HepG2 (cell line): Measurements from ENCODE around the gene M1AP. TPM values are rescaled to one million over a fixed set of nuclear protein-coding genes. Genes with fewer than 3 reads are reported as not detected.
A peak's percentile ranks its signal among the peaks of the same experiment; 100 is the strongest.

Source experiments
- FLYWCH1 ChIP-seq: sonication (generic); formaldehyde crosslinking; IDR thresholded peaks from 2 replicates; pipeline ENCODE4 v1.8.1; 2023; ENCODE audit warnings: mild to moderate bottlenecking, missing genetic modification reagents
- FOXK1 ChIP-seq: sonication (generic); formaldehyde crosslinking; IDR thresholded peaks from 2 replicates; pipeline ENCODE4 v1.4.0; 2020; ENCODE audit warnings: low read depth, missing genetic modification reagents, borderline replicate concordance
- GABPA ChIP-seq, 2 experiments: IDR thresholded peaks; 2 replicates each; pipeline ENCODE4 v1.6.1; 2011 to 2016; ENCODE audit warnings: low read depth in 2 of 2, low read length in 1 of 2, missing biosample characterization in 1 of 2, missing genetic modification characterization in 1 of 2
- JUN ChIP-seq: sonication (generic); formaldehyde crosslinking; IDR thresholded peaks from 2 replicates; pipeline ENCODE4 v1.4.0; 2020; ENCODE audit warnings: mild to moderate bottlenecking, missing genetic modification reagents
- KDM5B ChIP-seq: sonication (generic); formaldehyde crosslinking; IDR thresholded peaks from 2 replicates; pipeline ENCODE4 v1.4.0; 2020; ENCODE audit warnings: missing genetic modification reagents, mild to moderate bottlenecking, borderline replicate concordance
- MXD4 ChIP-seq: IDR thresholded peaks from 2 replicates; pipeline ENCODE4 v1.6.1; 2016; ENCODE audit warnings: mild to moderate bottlenecking, missing biosample characterization, missing genetic modification reagents
- NKX3-1 ChIP-seq: sonication (generic); formaldehyde crosslinking; IDR thresholded peaks from 2 replicates; pipeline ENCODE4 v1.5.0; 2020; ENCODE audit warnings: missing genetic modification reagents
- PAX8 ChIP-seq: sonication (generic); formaldehyde crosslinking; IDR thresholded peaks from 2 replicates; pipeline ENCODE4 v1.8.0; 2022; ENCODE audit warnings: mild to moderate bottlenecking, missing genetic modification reagents, borderline replicate concordance
- ZFP82 ChIP-seq: sonication (generic); formaldehyde crosslinking; IDR thresholded peaks from 2 replicates; pipeline ENCODE4 v1.5.1; 2020; ENCODE audit warnings: mild to moderate bottlenecking, missing genetic modification reagents, borderline replicate concordance
- ZNF24 ChIP-seq: fragments of 450-650 bp; IDR thresholded peaks from 2 replicates; pipeline ENCODE4 v1.6.1; 2017; ENCODE audit warnings: antibody characterized with exemption, mild to moderate bottlenecking
- ZNF709 ChIP-seq: sonication (generic); formaldehyde crosslinking; IDR thresholded peaks from 2 replicates; pipeline ENCODE4 v1.5.0; 2020; ENCODE audit warnings: mild to moderate bottlenecking, missing genetic modification reagents
- ZSCAN21 ChIP-seq: sonication (generic); formaldehyde crosslinking; IDR thresholded peaks from 2 replicates; pipeline ENCODE4 v1.8.0; 2022; ENCODE audit warnings: mild to moderate bottlenecking, missing genetic modification reagents, moderate library complexity, borderline replicate concordance
- polyA plus RNA-seq, 8 experiments: library from polyadenylated mRNA; depleted of rRNA in 3 of 8; stranded (reverse) in 7 of 8; unstranded in 1 of 8; fragments of >200 nt; fragmentation: Illumina TruSeq in 4 of 8; extraction: Trizol in 4 of 8; gene quantifications; 2 replicates each; pipeline versions ENCODE4 v1.2.1 to v1.2.3, GENCODE V29; 2011 to 2016; ENCODE audit warnings: low read depth in 4 of 8, missing spikeins in 1 of 8, mixed read lengths in 1 of 8; ENCODE audit not compliant: insufficient read depth in 1 of 8
- total RNA-seq, 5 experiments: library from RNA; depleted of rRNA; stranded (reverse); fragments of >200 nt; fragmentation: Illumina TruSeq; extraction: Trizol; gene quantifications; 2 replicates each; pipeline ENCODE4 v1.2.3, GENCODE V29; 2016; ENCODE audit warnings: low read depth in 1 of 5
- TF ChIP-seq, protein P1 (sequence below): sonication (generic); formaldehyde crosslinking; IDR thresholded peaks from 2 replicates; pipeline ENCODE4 v1.4.0; 2020; ENCODE audit warnings: missing genetic modification reagents
- TF ChIP-seq, protein P2 (sequence below): sonication (generic); formaldehyde crosslinking; IDR thresholded peaks from 2 replicates; pipeline ENCODE4 v1.4.0; 2020; ENCODE audit warnings: mild to moderate bottlenecking, missing genetic modification reagents
- TF ChIP-seq, protein P3 (sequence below): IDR thresholded peaks from 2 replicates; pipeline ENCODE4 v1.6.1; 2012; ENCODE audit warnings: low read length, improper control_type of control experiment
- TF ChIP-seq, protein P4 (sequence below): sonication (generic); formaldehyde crosslinking; IDR thresholded peaks from 2 replicates; pipeline ENCODE4 v1.8.1; 2023; ENCODE audit warnings: missing genetic modification reagents, mild to moderate bottlenecking, borderline replicate concordance
- TF ChIP-seq, protein P5 (sequence below): sonication (generic); formaldehyde crosslinking; IDR thresholded peaks from 2 replicates; pipeline ENCODE4 v1.4.0; 2020; ENCODE audit warnings: missing genetic modification reagents, borderline replicate concordance

The M1AP gene
- total and polyA plus RNA-seq, 2 of the 13 experiments (the other 11 are each of a cell fraction or from before 2014, with no cell fraction given) = not detected

DNA sequence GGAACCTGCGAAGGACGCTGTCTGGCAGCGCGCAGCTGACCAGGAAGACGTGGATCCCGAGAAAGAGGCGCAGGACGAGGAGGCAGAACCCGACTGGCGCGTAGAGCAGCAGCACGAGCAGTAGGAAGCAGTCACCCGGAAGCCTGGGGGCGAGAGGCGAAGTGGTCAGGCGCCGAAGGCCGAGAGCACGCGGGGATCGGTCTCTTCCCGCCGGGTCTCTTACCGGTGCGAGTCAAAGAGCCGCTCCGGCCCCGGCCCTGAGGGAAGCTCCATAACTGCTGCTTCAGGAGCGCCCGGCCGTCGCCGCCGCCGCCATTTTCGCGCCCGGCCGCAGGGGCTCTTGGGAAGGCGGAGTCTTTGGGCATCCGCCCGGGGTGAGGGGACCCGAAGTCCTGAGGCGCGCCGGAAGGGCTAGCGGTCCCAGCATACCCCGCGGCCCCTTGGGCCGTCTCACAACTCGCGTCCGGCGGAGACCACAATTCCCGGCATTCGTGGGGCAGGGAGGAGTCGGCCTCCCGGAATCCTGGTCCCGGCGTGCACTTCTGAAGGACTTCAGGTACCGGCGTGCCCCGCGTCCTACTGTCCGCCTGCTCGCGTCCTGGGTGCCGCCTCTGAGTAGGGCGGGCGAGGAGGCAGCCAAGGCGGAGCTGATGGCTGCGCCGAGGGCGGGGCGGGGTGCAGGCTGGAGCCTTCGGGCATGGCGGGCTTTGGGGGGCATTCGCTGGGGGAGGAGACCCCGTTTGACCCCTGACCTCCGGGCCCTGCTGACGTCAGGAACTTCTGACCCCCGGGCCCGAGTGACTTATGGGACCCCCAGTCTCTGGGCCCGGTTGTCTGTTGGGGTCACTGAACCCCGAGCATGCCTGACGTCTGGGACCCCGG lies 118.5 kb downstream of the M1AP start, which contains the start of the genes AUP1 and HTRA2 (continued):
- TF ChIP-seq, protein P1, sequence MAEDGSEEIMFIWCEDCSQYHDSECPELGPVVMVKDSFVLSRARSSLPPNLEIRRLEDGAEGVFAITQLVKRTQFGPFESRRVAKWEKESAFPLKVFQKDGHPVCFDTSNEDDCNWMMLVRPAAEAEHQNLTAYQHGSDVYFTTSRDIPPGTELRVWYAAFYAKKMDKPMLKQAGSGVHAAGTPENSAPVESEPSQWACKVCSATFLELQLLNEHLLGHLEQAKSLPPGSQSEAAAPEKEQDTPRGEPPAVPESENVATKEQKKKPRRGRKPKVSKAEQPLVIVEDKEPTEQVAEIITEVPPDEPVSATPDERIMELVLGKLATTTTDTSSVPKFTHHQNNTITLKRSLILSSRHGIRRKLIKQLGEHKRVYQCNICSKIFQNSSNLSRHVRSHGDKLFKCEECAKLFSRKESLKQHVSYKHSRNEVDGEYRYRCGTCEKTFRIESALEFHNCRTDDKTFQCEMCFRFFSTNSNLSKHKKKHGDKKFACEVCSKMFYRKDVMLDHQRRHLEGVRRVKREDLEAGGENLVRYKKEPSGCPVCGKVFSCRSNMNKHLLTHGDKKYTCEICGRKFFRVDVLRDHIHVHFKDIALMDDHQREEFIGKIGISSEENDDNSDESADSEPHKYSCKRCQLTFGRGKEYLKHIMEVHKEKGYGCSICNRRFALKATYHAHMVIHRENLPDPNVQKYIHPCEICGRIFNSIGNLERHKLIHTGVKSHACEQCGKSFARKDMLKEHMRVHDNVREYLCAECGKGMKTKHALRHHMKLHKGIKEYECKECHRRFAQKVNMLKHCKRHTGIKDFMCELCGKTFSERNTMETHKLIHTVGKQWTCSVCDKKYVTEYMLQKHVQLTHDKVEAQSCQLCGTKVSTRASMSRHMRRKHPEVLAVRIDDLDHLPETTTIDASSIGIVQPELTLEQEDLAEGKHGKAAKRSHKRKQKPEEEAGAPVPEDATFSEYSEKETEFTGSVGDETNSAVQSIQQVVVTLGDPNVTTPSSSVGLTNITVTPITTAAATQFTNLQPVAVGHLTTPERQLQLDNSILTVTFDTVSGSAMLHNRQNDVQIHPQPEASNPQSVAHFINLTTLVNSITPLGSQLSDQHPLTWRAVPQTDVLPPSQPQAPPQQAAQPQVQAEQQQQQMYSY (CRISPR knock-in tag) = peak; percentile 62
- TF ChIP-seq NKX3-1 (0 out of 2 replicates have a peak, but pooled peaks have one; percentile 31), KDM5B (CRISPR knock-in tag) (peak; percentile 80; the same call in 1 of the 2 replicates), PAX8 (CRISPR knock-in tag) (peak; percentile 25; the same call in 1 of the 2 replicates), ZNF24 (no peak), ZSCAN21 (CRISPR knock-in tag) (peak; percentile 58), JUN (CRISPR knock-in tag) (peak; percentile 49; the same call in 1 of the 2 replicates), ZNF709 (peak; percentile 36; the same call in 1 of the 2 replicates), FOXK1 (CRISPR knock-in tag) (peak; percentile 76), ZFP82 (CRISPR knock-in tag) (peak; percentile 86), FLYWCH1 (0 out of 2 replicates have a peak, but pooled peaks have one; percentile 13), GABPA (IDR thresholded peaks at IDR 0.05; ENCODE audit: low read depth, low read length) (peak; percentile 87), GABPA (CRISPR knock-in tag; IDR thresholded peaks at IDR 0.05; ENCODE audit: low read depth) (peak; percentile 93), MXD4 (peak; percentile 53; the same call in 1 of the 2 replicates)
- TF ChIP-seq, protein P2, sequence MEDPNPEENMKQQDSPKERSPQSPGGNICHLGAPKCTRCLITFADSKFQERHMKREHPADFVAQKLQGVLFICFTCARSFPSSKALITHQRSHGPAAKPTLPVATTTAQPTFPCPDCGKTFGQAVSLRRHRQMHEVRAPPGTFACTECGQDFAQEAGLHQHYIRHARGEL (CRISPR knock-in tag) = peak; percentile 88
- TF ChIP-seq, protein P3, sequence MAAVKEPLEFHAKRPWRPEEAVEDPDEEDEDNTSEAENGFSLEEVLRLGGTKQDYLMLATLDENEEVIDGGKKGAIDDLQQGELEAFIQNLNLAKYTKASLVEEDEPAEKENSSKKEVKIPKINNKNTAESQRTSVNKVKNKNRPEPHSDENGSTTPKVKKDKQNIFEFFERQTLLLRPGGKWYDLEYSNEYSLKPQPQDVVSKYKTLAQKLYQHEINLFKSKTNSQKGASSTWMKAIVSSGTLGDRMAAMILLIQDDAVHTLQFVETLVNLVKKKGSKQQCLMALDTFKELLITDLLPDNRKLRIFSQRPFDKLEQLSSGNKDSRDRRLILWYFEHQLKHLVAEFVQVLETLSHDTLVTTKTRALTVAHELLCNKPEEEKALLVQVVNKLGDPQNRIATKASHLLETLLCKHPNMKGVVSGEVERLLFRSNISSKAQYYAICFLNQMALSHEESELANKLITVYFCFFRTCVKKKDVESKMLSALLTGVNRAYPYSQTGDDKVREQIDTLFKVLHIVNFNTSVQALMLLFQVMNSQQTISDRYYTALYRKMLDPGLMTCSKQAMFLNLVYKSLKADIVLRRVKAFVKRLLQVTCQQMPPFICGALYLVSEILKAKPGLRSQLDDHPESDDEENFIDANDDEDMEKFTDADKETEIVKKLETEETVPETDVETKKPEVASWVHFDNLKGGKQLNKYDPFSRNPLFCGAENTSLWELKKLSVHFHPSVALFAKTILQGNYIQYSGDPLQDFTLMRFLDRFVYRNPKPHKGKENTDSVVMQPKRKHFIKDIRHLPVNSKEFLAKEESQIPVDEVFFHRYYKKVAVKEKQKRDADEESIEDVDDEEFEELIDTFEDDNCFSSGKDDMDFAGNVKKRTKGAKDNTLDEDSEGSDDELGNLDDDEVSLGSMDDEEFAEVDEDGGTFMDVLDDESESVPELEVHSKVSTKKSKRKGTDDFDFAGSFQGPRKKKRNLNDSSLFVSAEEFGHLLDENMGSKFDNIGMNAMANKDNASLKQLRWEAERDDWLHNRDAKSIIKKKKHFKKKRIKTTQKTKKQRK = no peak
- TF ChIP-seq, protein P4, sequence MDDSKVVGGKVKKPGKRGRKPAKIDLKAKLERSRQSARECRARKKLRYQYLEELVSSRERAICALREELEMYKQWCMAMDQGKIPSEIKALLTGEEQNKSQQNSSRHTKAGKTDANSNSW (CRISPR knock-in tag) = peak; percentile 39; the same call in 1 of the 2 replicates
- TF ChIP-seq, protein P5, sequence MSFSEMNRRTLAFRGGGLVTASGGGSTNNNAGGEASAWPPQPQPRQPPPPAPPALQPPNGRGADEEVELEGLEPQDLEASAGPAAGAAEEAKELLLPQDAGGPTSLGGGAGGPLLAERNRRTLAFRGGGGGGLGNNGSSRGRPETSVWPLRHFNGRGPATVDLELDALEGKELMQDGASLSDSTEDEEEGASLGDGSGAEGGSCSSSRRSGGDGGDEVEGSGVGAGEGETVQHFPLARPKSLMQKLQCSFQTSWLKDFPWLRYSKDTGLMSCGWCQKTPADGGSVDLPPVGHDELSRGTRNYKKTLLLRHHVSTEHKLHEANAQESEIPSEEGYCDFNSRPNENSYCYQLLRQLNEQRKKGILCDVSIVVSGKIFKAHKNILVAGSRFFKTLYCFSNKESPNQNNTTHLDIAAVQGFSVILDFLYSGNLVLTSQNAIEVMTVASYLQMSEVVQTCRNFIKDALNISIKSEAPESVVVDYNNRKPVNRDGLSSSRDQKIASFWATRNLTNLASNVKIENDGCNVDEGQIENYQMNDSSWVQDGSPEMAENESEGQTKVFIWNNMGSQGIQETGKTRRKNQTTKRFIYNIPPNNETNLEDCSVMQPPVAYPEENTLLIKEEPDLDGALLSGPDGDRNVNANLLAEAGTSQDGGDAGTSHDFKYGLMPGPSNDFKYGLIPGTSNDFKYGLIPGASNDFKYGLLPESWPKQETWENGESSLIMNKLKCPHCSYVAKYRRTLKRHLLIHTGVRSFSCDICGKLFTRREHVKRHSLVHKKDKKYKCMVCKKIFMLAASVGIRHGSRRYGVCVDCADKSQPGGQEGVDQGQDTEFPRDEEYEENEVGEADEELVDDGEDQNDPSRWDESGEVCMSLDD = peak; percentile 73
